ENCODE results near the gene MEI1.

DNA sequence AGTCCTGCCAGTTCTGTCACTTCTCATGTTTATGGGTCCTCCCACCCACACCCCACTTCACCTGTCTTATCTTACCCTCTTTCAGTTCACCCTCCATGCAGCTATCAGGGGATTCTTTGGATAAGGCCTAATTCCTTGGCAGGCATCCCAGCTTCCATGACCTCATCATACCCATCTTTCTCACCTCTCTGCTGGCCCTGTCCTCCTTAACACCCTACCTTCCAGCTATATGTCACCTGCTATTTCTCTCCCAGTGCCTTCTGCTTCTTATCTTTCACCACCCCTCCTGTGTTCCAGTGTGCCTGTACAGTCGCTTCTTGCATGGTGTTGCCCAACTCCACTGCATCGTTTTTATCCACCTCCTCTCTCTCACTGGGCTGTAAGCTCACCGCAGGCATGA lies 38.9 kb upstream of the MEI1 start:
- TF ChIP-seq, protein P1, sequence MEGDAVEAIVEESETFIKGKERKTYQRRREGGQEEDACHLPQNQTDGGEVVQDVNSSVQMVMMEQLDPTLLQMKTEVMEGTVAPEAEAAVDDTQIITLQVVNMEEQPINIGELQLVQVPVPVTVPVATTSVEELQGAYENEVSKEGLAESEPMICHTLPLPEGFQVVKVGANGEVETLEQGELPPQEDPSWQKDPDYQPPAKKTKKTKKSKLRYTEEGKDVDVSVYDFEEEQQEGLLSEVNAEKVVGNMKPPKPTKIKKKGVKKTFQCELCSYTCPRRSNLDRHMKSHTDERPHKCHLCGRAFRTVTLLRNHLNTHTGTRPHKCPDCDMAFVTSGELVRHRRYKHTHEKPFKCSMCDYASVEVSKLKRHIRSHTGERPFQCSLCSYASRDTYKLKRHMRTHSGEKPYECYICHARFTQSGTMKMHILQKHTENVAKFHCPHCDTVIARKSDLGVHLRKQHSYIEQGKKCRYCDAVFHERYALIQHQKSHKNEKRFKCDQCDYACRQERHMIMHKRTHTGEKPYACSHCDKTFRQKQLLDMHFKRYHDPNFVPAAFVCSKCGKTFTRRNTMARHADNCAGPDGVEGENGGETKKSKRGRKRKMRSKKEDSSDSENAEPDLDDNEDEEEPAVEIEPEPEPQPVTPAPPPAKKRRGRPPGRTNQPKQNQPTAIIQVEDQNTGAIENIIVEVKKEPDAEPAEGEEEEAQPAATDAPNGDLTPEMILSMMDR (IDR thresholded peaks at IDR 0.05; ENCODE audit: low read length) = no peak
- TF ChIP-seq EZH2 (optimal IDR thresholded peaks at IDR 0.05; ENCODE audit: low read depth, low read length) = no peak
